HG03135 (cell line): ENCODE data around the gene GDI2.
"Not testable (repeated sequence)": the region's sequence is repeated elsewhere in the genome, so short reads cannot be mapped to it uniquely, and the experiment has no call there.

Source experiments
- ATAC-seq: cut with Tn5 transposase; IDR thresholded peaks from one replicate; pipeline ENCODE4 v1.9.1; 2021; ENCODE audit warnings: mild to moderate bottlenecking, moderate library complexity; ENCODE audit not compliant: unreplicated experiment

The GDI2 gene

DNA sequence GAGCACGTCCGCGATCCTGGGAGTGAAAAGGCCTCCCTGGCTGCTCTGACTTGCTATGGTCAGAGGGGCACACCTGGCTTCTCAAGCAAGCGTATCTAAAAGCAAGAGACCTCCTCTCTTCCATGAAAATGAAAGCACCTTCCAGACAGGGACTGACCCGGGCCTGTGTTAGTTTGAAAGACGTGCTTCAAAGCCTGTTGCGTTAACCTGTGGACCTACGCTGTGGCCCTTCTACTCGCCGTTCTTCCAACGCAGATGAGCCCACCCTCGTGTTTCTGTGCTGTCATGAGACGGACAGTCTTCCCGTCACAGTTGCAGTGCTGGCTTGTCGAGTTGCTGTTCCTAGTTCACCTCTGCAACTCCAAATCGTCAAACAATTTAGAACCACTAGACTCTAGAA lies 15.5 kb upstream of the GDI2 start:
- ATAC-seq: no peak

GRCh38 chr10:5827841-5828240 lies 14.6 kb upstream of the GDI2 start:
- ATAC-seq: no peak

DNA sequence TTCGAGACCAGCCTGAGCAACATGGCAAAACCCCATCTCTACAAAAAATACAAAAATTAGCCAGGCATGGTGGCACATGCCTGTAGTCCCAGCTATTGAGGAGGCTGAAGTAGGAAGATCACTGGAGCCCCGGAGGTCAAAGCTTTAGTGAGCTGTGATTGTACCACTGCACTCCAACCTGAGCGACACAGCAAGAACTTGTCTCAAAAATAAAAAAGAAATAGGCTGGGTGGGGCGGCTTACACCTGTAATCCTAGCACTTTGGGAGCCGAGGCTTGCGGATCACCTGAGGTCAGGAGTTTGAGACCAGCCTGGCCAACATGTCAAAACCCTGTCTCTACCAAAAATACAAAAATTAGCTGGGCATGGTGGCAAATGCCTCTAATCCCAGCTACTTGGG lies 13.3 kb upstream of the GDI2 start:
- not testable (repeated sequence) for ATAC-seq

DNA sequence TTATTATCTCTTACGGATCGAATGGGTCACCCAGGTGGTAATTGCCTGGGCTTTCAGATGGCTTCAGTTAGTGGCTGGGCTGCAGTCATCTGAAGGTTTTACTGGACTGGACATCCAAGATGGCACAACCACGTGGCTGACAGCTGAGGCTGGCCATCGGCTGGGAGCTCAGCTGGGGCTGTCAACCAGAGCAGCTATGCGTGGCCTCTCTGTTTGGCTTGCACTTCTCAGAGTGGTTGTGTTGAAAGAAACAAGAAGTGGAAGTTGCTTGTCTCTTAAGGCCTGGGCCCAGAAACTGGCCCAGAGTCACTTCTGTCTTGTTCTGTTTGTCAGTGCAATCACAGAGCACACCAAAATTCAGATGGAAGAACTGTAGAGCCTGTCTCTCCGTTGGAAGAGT lies 5.7 kb upstream of the GDI2 start:
- no peak for ATAC-seq

DNA sequence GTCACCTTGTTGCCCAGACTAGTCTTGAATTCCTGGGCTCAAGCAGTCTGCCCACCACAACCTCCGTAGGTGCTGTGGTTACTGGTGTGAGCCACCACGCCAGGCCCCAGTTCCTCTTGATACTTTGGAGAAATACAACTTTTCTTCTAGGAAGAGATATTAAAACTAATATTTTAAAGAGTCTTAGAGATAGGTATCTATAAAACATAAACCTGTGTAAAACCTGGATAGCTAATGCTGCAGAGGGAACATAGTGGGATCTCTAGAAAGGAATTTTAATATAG lies 4.8 kb upstream of the GDI2 start:
- no peak for ATAC-seq

- ATAC-seq: no peak
These were observed 4.3 kb upstream of the GDI2 start for GRCh38 chr10:5817322-5818047.

DNA sequence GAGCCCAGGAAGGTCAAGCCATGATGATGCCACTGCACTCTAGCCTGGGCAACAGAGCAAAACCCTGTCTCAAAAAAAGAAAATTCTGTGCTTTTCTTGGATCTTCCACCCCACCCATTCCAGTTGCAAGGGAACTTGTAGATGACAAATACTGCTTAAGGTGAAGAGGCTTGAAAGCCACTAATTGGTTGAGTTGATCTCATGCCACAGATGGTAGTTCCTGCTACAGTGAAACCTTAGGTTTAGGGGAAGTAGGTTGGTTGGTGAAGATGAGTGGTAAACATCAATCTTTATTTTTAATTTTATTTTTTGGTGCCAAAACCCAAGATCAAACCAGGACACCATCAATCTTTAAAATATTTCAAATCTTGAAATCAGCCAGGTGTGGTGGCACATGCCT lies 2.9 kb upstream of the GDI2 start:
- ATAC-seq: no peak

DNA sequence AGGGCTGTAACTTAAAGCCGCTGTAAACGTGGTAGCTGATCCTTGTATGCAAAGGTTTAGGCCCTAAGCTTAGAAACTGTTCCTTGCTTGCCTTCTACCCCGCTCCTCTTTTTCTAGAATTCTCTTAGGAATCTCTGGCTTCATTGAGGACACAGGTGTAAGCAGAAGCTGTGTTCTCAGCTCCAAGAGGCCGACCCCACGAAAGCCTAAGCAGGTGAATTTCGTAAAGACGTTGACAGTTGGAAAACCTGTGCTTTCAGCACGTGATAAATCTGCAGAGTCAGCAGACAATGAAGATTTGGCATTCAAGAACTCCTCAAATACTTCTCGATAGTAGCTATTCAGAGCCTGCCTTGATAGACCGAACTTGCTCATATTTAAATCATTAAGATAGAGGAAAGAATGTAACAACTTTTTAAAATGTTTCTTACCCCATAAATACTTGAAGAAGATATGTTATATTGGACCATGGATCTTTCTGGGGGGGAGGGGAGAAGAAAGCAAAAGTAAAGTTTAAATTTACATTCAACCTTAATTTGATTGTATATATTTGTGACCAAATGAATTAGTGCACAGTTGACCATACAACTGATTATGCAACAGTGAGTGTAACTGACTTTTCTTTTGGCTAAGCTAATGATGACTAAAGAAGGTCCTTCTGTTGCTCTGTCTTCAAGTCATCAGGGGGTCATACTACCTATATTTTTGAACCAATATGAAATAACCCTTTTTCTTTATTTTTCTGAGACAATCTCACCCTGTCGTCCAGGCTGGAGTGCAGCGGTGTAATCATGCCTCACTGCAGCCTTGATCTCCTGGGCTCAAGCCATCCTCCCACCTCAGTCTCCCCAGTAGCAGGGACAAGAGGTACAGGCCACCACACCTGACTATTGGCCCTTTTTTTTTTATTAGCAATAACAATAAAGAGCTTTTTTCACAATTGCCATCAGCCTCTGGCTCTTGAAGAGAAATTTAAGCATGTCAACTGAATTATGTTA lies 1.2 kb upstream of the GDI2 start:
- ATAC-seq: no peak

DNA sequence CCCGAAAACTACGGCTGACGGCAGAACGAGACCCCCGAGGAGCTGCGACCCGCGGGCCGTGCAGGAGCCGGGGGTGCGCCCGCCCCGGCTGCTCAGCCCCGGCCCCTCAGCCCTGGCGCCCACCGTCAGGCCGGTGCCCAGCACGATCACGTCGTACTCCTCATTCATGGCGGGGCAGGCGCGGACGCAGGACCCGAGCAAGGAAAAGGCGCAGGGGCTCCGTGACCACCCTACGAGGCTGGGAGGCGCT lies 218 bp downstream of the GDI2 start:
- peak; percentile 25 for ATAC-seq

DNA sequence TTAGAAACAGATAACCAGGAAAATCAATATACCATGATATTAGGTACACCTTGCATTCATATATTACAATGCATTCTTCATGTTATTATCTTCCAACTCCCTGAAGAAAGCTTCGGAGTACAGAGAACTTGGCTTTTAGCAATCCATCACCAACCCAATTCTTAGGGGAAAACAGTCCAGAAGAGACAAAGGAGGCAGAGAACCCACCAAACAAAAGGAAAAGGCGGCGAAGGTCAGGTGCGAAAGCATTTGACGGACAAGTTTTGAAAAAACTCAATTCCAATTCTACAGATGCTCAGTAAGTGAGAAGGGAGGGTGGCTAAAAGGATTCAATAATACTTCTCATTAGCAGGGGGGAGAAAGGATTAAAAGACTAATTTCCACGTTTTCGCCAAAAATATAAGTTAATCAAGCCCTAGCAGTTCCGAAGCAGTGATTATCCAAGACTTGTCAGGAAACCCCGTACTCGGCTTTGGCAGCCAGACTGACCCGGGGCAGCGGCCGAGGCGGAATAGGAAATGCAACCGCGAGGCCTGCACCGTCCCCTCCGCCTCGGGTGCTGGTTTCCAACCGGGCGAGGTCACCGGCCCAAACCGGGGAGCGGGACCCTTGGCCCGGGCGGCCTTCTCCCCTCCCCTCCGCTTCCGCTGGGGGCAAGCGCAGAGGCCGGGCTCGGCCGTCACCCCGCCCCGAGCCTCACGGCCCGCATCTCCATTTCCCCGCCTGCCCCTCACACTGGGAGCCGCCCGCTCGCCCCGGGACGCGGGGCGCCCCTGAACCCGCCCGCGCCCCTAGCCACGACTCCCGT lies 747 bp downstream of the GDI2 start:
- ATAC-seq: peak; percentile 15

DNA sequence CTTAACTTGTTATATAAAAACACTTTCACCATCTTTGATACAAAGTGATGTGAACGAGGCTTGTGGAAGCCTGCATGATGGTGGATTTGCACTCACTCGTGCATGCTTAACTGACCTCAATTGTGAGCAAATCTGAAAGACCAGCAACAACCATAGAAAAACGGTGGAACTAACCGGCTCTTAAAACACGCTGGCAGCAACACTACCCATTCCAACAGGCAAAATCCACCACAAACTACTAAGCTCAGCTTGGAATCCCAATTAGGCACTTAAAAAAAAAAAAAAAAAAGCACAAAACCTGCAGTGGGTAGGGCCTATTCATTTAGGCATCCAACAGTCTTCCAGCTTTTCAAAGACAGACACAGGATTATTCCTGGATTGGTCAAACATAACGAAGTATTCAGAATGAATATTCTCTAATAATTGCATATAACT lies 1.8 kb downstream of the GDI2 start:
- no peak for ATAC-seq

DNA sequence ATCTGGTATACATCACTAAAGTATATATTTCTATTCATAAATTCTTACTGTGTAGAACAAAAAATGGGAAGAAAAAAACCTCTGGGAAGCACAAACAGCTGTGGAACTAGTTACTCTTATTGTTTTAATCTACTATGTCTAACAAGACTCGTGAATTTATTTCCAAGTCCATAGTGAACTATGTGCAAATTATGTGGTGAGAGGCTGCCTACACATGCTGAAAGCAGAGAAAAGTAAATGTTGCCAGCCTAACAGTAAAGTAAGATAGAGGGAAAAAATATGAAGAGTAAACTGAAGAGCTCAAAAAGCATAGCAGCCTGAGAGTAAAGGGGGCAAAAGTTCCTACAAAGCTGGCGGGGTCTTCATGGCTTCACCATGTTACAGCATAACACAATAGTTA lies 3.0 kb downstream of the GDI2 start:
- no peak for ATAC-seq

DNA sequence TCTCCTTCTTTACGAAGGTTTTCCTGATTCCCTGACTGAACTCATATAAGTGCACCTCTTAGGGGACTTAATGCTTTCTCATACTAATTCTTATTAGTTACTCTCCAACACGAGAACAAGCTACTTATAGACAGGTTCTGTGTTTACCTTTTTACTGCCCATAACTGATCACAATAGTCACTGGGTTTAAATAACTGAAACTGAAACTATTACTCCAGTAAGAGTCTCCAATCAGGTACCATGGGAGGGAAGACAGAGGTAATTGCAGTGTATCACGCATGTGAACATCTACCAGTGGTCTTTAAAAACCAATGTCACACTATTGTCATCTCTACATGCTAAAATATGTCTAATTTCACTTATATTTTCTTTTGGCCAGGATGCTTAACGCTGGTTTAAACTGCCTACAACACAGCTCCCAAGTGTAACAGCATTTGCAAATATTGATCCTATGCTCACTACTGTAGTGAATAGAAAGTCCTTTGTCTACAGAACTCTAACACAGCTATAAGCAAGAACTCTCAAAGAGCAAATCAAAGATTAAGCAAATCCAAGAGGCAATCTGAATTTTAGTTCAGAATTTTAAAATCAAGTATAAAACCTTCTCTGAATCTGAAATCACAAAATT lies 3.6 kb downstream of the GDI2 start:
- no peak for ATAC-seq

DNA sequence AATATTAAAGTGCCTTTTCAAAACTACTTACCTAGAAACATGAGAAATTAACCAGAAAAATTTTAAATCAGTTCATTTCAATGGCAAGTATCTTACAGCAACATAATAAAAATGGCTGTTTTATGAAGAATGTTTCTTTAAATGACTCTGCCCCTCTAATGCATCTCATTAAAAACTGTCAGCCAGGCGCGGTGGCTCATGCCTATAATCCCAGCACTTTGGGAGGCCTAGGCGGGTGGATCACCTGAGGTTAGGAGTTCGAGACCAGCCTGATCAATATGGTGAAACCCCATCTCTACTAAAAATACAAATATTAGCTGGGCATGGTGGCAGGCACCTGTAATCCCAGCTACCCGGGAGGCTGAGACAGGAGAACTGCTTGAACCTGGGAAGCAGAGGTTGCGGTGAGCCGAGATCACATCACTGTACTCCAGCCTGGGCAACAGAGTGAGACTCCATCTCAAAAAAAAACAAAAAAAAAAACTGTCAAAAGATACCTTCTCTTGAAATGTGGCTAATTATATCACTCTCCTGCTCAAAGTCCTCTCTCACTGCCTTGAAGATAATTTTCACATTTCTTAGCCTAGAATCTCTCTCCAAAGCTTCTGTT lies 4.3 kb downstream of the GDI2 start:
- ATAC-seq: not testable (repeated sequence)

DNA sequence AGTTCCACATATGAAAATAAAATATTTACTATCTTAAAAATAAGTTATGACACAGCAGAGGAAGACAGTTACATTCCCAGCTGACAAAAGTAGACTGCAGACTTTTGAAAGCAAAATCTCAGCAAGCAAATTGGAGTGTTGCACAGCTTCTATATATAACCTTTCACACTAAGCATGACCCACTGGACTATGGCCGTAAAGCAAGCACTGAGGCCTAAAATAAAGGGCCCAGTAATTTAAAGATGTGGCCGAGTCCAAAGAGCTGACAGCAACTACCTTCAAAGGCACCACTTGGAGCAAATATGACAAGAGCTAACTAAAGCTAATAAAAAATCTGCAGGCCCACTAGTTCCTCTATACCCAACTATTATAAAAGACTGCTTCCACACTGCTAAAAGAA lies 6.5 kb downstream of the GDI2 start:
- ATAC-seq: no peak

- ATAC-seq: no peak
These were observed 7.5 kb downstream of the GDI2 start for GRCh38 chr10:5805711-5806110.

GRCh38 chr10:5805260-5805659 lies 8.0 kb downstream of the GDI2 start:
- no peak for ATAC-seq

GRCh38 chr10:5804386-5804785 lies 8.8 kb downstream of the GDI2 start:
- no peak for ATAC-seq

DNA sequence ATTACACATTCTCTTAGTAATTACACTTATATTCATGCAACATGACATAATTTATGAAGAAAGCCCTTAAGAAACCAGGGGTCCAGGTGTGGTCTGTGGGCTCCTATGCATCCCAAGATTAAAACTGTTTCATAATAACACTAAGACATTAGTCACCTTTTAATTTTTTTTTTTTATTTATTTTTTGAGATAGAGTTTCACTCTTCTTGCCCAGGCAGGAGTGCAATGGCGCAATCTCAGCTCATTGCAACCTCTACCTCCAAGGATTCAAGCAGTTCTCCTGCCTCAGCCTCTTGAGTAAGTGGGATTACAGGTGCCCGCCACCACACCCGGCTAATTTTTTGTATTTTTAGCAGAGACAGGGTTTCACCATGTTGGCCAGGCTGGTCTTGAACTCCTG lies 12.5 kb downstream of the GDI2 start:
- no peak for ATAC-seq

GRCh38 chr10:5794236-5794635 lies 19.0 kb downstream of the GDI2 start:
- ATAC-seq: no peak

- no peak for ATAC-seq
These were observed 23.6 kb downstream of the GDI2 start for GRCh38 chr10:5789626-5790025.
